ENCODE measurements around the gene ZDHHC21. TPM values are rescaled to one million over a fixed set of nuclear protein-coding genes. Genes with fewer than 3 reads are reported as not detected.

ZDHHC21 gene
- total RNA-seq, 2 experiments from 2014 or later: 9.8 to 10.2 TPM

DNA sequence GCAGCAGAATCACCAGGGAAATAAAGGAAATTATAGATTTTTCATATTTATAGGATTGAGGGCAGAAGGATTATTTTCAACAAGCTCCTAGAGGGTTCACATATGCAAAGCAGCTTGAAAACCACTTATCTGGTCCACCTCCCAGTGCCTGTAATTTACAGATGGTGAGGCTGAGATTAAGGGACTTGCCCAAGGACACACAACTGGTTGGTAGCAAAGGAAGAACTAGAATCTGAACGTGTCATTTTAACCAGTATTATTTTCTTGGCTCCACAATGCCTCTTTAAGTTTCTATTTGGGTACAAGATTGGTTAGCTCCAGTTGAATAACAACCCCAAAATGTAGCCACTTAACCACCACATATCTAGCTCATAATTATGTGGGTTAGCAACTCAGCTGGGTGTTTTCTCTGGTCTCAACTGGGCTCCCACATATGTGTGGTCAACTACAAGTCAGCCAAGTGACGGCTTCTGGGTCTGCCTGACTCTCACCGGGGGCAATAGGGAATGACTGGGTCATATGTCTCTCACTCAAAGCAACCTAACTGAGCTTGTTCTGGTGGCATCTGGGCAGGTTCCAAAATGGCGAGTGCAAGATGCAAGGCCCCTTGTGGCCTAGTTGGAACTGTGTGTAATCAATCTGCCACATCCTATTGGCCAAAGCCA is 127.7 kb downstream of the ZDHHC21 start:
- H3K36me3 Mint-ChIP-seq: no peaks in the 10 kb centered on the region
- no peak overlapping the region for H3K27ac Mint-ChIP-seq
- no peaks in the 10 kb centered on the region for H3K9me3 Mint-ChIP-seq (ENCODE audit: low read depth)
- ATAC-seq (no peak), DNase-seq (no peak)
- no peak overlapping the region for H3K4me3 Mint-ChIP-seq
- peaks cover under 1% of the 10 kb centered on the region for H3K4me1 Mint-ChIP-seq
- H3K27me3 Mint-ChIP-seq: peaks cover 13% of the 10 kb centered on the region
- CTCF ChIA-PET: no interaction called here

DNA sequence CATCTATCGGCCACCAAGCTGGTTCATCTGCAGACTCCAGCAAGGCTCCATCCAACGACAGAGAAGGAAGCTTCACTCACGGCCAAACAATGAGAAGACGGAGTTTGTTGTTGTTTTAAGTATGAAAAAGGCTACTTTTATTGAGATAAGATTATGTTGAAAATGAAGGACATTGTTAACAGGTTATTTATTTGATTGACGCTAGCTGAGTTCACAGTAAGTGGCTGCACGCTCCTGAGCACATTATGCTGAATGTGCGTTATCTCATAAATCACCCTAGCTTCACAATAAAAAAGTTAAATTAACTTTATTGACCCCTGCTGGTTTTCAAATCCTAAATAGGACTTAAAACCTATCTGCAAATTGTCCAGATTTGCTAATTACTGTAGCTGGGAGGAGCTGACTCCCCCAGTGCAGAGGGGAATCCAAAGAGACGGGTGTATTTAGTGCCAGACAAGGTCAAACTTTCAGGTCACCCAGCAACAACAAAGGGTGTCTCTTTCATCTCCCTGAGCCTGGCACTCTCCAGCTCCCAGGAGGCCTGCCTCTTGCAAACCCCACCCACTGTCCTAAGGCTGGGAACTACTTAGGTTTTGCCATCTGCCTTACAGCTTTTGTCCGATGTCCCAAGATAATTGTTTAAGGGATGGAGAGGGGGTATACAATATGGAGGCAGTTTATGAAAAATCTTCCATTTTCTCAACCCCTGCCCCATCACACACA is 129.2 kb downstream of the ZDHHC21 start:
- Mint-ChIP-seq H3K4me3 (no peak overlapping the region), H3K27me3 (peaks cover 11% of the 10 kb centered on the region), H3K27ac (no peak overlapping the region), H3K36me3 (no peaks in the 10 kb centered on the region), H3K4me1 (peaks cover 6% of the 10 kb centered on the region), H3K9me3 (ENCODE audit: low read depth) (peaks cover 1% of the 10 kb centered on the region)
- ATAC-seq (no peak), DNase-seq (no peak)
- CTCF ChIA-PET: interaction anchor here (0.8 kb wide), 1 partner anchor 10 kb away, joined by 3 read pairs; no protein-coding TSS in a partner anchor

DNA sequence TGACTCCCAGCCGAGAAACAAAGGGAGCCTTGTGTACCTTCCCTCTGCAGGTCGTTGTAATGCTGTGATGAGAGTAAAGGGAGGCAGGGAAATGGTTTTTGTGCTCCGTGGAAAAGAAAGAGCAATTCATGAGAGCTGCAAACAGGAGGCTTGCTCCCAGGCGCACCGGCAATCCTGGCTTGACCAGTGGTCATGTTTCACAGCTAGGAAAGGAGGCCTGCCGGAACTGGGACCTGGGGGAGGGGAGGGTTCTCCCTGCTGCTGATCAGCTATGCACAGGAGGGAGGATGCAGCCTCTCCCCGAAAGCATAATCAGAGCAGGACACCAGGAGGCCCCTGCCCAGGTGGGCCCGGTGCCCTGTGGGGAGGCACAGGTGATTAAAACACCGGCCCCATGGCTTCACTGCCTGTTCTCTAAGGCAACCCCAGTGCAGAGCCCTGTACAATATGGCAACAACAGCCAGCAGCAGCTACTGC is 131.3 kb downstream of the ZDHHC21 start:
- Mint-ChIP-seq H3K36me3 (no peaks in the 10 kb centered on the region), H3K4me1 (peaks cover 6% of the 10 kb centered on the region), H3K9me3 (ENCODE audit: low read depth) (peaks cover 2% of the 10 kb centered on the region), H3K27me3 (peaks cover 14% of the 10 kb centered on the region), H3K27ac (no peak overlapping the region), H3K4me3 (no peak overlapping the region)
- DNase-seq (no peak), ATAC-seq (no peak)
- CTCF ChIA-PET: no interaction called here

Other genes starting within 250 kb of the ZDHHC21 start
- gene CER1, start 29.3 kb upstream of the ZDHHC21 start, total RNA-seq: not detected
- gene FREM1, start 217.0 kb upstream of the ZDHHC21 start, total RNA-seq: not detected